KG1 (cell line): Measurements from ENCODE around the gene ABCD3.
A peak's percentile ranks its signal among the peaks of the same experiment; 100 is the strongest.
"Not testable (repeated sequence)": the region's sequence is repeated elsewhere in the genome, so short reads cannot be mapped to it uniquely, and the experiment has no call there.

Experiments used
- DNase-seq: peaks from one replicate; lab custom pipeline; 2025; lab: John Stamatoyannopoulos, UW

Gene ABCD3

DNA sequence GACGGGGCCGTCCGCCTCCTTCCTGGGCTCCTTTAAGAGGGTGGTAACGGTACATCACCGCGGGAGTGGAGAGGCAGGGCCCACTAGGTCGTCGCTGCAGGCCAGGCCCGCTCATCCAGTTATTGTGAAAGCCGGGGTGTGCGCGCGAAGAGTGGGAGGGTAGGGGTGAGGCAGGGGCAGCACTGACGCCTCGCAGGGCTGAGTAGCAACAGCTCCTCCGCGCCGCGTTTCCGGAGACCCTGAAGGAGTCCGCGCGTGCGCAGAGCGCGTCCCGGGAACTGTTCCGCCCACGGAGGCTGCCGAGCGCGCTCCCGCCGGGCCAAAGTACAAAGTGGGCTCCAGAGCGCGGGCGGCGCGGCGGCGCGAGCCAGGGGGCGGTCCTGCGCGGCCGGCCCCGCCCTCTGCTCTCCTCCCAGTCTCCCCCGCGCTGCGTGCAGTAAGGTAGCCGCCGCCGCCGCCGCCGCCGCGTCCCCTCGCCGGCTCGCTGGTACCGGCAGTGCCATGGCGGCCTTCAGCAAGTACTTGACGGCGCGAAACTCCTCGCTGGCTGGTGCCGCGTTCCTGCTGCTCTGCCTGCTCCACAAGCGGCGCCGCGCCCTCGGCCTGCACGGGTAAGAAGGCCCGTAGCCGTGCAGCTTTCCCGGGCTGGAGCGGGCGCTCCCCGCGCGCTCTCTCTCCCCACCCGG is at the start of gene ABCD3:
ABCD3 (plus strand) TSS at position 412 of the 686 bp plus-strand sequence; CDS start at position 502, 90 bp downstream.
- DNase-seq, result peak; percentile 88

DNA sequence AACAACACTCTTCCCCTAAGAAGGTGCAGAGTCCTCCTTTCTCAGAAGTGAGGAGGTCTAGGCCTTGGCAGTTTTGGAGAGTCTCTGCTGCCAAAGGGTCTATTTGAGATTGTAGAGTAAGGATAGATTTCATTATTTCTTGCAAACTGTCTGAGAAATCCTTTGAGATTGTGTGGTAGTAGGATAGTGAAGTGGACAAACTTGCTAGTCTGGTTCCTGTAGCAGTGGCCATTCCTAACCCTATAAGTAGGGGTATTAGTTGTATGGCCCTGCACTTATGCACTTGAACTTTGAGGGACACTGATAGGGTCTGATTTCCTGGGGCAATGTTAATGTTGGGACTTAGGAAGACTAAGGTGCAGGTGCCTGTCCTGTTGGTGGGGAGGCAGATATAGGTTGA is 45.4 kb upstream of the ABCD3 start:
- not testable (repeated sequence) for DNase-seq

DNA sequence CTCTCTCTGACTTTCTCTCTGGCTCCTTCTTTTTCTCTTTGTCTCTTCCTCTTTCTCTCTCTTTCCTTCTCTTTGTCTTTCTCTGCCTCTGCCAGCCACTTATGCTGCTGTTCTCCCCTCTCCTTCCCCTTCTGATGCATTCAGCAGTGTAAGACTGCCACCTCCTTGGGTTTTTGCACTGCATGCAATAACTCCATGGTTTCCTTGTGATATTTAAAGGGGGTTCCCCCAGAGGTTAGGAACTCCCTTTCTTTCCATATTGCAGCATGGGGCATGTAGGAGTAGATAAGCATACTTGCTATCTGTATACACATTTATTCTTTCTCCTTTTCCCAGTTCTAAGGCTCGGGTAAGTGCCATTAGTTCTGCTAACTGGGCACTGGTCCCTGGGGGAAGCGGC is 44.9 kb upstream of the ABCD3 start:
- not testable (repeated sequence) for DNase-seq

DNA sequence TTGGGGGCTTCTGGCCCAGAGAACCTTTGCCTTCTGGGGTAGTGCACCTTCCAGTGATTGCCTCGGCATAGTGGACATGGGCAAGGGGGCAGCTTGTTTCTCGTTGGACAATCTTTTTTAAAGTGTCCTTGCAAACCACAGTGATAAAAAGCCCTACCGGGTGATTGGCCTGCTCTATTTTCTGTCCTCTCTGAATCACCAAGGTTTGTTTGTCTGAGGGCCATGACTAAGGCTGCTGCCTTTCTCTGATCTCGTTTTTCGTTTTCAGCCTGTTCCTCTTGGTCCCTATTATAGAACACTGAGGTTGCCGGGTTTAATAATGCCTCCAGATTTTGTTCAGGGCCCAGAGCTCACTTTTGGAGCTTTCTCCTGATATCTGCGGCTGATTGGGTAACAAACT is 42.5 kb upstream of the ABCD3 start:
- DNase-seq, result not testable (repeated sequence)

DNA sequence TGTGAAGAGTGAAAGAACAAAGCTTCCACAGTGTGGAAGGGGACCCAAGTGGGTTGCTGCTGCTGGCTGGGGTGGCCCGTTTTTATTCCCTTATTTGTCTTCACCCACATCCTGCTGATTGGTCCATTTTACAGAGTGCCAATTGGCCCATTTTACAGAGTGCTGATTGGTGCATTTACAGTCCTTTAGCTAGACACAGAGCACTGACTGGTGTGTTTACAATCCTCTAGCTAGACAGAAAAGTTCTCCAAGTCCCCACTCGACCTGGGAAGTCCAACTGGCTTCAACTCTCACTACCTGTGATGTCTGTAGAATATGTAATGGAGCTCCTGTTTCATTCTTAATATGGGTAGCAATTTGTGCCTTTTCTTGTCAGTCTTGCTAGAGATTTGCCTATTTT is 39.7 kb upstream of the ABCD3 start:
- DNase-seq, result not testable (repeated sequence)

DNA sequence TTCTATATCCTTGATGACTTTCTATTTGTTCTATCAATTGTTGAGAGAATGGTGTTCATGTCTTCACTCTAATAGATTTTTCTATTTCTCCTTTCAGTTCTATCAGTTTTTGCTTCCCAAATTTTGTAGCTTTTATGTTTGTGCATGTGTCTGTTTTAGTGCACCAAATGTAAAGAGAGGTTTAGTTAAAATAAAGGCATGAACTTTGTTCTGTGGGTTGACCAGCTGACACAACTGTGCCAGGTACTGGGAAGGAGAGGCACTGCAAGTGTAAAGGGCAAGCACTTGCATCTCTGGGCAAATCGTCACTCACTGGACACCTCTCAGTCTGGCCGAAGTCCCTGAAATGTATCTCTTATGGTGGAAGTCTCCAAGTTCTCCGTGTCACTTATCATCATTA is 38.6 kb upstream of the ABCD3 start:
- DNase-seq, result no peak

DNA sequence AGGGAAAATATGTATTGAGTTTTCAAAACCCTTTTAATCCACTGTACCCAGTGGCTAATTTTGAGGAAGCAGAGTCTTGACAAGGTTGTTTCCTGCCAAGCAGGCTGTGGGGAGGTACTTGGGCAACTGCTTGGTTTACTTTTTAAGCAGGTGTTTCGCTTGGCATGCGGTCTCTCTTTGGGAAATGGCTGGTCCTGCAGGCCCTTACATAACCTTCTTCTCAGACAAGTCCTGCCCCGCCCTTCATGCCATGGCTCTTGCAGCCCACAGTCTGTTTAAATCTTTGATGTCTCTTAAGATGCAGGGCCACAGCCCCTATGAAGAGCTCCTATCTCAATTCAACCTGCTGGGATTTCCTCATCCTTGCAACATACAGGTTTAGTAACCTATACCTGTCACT is 36.0 kb upstream of the ABCD3 start:
- DNase-seq, result peak; percentile 12

DNA sequence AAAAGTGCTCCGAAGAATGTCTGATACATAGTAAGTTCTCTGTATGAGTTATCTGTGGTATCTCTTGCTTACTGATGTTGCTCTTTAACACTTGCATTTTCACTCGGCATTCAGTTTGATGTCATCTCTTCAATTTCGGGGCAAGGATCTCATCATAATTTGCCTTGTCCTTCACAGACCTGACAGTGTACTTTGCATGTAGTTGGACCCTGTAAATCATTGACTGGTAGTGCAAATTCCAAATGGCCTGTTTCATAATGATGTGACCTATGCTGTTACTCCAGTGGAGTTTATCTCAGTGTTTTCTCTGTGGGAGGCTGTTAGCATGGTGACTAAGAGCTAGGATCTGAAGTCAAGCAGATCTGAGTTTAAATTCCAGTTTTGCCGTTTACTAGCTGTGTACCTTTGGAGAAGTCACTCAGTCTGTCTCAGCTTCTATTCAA is 34.2 kb upstream of the ABCD3 start:
- no peak for DNase-seq

DNA sequence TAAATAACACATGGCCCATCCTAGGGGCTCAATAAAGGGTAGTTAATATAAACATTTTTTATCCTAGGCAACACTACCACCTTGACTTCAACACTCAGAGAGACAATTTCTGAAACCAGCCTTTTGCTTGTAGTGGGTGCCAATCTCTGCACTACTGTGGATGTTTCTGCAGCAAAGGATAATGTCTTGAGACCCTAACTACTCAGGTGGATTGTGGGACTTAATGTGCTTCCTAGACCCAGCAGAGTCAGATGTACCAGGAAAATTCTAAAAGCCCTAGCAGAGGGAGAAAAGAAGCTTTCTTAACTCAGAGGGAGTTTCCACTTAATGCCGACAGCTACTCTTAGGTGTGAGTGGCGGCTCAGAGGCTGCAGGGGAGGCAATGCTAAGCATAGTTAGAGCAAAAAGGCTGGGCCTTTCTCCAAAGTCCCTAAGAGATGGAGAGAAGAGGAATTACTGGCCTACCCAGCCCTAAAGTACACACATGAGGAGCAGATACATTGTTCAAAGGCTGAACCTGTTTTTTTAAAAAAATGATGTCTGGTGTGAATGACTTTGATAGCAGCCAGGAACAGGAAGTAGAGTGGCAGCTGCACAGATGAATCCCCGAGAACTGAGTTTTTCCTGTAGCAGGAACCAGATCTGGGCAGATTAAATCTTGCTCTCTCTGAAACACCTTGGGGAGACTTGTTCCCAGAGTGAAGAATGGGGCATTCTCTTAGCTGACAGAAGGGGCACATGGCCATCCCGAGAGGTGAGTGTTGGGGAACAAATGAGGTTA is 33.5 kb upstream of the ABCD3 start:
- DNase-seq, result peak; percentile 21

DNA sequence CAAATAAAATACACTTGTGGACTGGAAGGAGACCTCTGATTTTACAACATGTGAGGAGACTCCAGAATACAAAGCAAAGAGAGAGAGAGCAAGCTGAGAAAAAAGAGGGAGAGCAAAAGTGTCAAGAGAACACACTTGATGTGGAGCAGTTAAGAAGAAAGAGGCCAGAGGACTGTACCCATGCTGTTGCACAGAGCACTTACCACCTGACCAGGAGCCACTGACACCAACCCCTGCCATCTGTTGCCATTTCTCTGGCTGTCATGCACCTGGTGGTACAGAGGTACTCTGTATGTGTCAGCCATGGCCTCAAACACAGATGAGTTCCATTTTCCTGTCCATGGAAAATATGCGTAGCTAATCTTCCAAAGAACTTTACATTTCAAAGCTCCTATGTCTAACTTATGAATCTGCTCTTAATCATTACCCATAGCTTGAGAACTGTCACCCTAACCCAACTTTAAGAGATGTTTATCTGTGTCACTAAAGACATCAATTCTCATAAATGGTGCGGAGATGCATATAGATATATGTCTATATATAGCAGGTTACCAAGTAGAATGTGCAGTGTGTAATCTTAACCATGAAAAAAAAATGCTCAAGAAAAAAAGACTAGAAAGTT is 32.8 kb upstream of the ABCD3 start:
- no peak for DNase-seq

DNA sequence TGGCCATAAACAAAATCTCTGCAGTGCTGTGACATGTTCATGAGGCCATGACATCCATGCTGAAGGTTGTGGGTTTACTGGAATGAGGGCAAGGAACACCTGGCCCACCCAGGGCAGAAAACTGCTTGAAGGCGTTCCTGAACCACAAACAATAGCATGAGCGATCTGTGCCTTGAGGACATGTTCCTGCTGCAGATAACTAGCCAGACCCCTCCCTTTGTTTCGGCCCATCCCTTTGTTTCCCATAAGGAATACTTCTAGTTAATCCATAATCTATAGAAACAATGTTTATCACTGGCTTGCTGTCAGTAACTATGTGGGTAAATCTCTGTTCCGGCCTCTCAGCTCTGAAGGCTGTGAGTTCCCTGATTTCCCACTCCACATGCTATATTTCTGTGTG is 28.9 kb upstream of the ABCD3 start:
- no peak for DNase-seq

DNA sequence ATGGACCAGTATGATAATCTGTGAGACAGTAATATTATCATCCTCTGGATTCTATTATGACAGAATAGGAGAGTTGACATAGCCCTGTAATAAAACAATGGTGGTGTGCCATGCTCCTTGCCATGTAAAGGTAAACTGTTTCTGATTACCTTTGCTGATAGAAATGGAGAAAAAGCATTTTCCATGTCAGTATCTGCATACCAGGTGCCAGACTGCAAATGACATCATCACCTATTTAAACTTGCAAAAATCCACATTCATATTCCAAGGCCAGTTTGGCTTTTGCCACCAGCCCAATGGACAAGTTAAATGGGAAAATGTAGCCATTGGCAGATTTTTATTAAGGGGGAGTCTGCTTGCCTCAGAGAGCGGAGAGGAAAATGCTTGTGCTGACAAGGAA is 23.9 kb upstream of the ABCD3 start:
- DNase-seq, result no peak

DNA sequence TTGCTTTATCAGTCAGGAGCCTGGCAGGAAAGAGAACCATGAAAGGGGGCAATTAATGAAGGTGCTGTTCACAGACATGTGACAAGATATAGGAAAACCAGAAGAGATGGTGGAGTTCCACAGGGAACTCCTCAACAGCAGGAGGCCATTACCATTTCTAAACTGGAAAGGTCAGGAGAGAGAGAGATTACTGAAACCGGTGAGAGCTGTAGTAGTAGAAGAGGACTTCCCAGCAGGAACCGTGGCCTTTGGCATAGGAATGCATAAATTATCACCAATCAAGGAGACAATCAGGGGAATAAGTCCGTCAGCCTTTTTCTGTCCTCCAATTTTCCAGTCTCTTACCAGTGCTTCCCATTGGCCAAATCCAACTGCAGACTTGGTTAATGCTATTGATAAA is 23.0 kb upstream of the ABCD3 start:
- no peak for DNase-seq

DNA sequence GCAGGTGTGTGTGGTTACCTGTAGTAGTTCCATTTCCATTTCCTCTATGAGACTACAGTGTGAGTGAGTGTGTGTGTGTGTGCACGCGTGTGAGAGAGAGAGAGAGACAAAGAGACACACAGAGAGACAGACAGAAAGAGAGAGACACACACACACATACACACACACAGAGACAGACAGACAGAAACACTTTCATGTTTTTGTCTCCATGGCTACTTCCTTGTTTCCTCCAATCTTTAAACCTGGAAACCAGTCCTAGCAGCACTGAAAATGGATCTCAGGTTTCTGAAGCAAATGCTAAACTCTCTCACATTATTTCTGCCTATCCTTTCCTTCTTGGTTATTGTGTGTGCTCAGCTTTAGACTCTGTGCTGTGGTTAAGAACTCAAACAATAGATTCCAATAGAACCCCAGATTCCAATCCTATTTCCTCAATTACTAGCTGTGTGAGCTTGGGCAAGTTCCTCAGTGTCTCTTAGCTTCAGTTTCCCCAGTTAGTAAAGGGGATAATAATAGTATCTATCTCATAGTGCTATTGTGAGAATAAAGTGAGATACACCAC is 22.4 kb upstream of the ABCD3 start:
- DNase-seq, result no peak

DNA sequence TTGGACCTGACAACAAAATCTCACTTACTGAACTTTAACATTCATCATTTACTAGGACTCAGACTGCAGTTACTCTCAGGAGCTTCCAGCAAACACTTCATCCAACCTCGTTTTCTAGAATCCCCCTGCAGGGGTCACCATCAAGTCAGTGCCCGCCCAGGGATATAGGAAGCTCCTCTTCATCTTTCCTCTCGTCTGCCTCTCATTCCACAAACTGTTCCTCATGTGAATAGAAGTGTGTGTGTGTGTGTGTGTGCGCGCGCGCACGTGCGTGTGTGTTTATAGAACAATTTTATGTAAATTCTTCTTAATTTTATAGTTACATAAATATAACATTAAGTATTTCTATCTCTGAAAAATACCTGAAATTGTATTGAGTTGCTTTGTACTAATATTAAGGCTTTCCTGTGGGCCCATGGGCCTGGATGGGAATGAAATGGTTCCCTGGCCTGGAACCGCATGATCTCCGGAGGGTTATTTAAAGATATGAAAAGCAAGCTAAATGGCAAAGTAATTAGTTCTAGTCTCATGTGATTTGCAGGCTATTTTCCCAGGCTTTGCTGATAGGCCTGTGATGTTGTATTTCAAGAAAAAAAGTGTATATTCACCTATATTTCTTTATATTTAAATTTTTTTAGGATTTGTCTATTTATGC is 21.7 kb upstream of the ABCD3 start:
- no peak for DNase-seq

DNA sequence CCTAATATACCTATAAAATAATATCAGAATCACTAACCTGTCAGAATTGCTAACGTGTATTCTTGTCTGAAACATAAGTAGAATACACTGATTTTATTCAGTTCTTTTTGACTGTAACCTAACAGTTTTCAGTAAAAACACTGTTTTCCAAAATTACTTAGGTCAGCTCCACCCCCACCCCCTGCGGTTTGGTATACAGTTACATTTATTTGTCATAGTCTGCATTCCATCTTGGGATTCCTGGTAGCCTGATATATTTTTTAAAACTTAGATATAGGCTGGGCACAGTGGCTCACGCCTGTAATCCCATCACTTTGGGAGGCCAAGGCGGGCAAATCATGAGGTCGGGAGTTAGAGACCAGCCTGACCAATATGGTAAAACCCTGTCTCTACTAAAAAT is 19.8 kb upstream of the ABCD3 start:
- DNase-seq, result no peak

DNA sequence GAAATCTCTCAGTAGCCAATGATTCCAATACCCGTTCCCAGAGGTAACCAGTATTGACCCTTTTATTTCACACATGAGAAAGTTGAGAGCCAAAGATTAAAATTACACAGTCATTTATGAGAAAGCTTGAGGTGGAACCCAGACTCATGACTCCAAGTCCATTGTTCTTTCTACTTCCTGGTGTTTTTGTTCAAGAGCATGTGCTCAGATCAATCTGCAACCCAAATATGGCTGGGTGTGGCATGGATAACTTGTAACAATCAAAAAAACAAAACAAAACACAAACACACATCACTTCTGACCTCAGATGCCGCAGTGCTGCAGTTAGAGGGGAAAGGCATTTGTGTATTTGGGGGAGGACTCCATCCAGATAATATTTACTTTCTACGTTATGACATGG is 18.7 kb upstream of the ABCD3 start:
- DNase-seq, result no peak

DNA sequence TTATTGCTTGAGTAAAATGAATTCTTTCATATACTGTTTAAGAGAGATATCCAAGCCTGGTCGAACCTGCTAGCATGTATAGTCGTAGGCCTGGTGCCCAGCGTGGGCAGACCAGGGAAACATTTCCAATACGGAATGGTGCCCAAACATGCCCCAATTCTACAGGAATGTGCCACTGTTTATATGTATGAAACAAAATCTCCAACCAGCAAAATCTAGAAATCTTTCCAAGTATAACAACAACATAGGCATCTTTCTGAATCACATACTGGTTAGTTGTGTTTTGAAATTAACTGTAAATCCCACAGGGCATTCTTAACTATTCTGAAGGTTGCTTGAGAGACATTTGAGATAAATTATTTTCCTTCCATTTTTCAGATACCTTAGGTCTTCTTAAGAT is 17.0 kb upstream of the ABCD3 start:
- no peak for DNase-seq

DNA sequence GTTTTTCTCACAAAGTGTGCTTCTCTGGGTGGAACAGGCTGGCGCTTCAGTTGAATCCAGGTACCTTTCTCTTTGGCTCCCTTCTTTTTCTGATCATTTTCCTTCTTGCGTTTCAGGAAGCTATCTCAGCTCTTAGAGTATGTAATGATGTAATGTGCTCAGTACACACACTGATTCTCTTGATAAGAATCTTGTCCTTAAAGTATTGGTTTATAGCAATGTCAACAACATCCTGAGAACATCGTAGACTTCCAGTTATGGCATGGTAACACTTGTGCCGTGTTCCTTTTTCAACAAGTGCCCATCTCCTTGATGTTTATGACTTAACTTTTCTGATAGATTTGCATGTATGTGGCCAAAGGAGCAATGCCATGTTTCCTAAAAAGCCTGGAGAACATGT is 11.7 kb upstream of the ABCD3 start:
- no peak for DNase-seq

DNA sequence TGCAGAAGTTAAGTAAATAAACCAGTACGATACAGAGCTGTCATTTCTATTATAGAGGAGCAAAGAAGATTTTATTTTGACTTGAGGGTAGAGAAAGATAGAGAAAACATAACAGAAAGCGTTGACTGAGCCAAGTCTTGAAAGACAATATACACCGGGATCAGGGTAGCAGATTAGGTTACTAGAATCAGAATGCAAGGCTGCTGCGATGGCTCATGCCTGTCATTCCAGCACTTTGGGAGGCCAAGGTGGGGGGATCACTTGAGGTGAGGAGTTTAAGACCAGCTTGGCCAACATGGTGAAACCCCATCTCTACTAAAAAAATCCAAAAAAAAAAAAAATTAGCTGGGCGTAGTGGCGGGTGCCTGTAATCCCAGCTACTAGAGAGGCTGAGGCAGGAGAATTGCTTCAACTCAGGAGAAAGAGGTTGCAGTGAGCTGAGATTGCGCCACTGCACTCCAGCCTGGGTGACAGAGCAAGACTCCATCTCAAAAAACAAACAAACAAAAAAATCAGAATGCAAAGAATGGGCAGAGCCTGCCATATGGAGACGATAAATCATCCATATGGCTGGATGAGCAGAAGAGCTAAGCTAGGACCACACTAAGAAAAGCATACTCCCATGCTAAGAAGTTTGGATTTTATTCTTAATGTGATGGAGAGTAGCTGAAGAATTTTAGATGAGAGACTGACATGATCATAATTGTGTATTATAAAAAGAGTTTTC is 9.9 kb upstream of the ABCD3 start:
- DNase-seq, result no peak

DNA sequence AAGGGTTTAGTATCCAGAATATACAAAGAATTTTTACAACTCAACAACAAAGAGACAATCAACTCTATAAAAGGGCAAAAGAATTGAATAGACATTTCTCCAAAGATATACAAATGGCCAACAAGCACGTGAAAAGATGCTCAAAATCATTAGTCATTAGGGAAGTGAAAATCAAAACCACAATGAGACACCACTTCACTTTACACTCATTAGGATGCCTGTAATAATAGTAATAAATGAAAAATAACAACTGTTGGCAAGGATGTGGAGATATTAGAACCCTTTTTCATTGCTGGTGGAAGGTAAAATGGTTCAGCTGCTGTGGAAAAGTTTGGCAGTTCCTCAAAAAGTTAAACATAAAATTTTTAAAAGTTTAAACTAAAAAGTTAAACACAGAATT is 7.0 kb upstream of the ABCD3 start:
- no peak for DNase-seq

DNA sequence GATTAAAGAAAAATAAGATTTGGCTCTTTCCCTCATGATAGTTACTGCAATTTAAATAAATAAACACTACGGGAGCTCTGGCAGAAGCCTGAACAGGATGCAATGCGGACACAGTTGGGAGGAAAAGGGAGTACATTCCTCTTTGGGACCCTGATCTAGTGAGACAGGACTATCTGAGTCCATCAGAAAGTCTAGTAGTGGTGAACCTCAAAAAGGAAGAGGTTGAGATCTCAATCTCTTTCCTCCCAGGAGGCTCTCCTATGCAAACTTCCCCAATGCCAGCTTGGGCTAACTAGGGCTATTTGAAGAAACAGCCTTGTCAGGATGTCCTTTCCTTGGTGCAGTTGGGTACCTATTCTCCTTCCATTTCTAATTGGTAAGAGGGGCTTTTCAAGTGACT is 4.9 kb upstream of the ABCD3 start:
- DNase-seq, result no peak
